Neural cell (in vitro differentiated cells): ENCODE results near the gene LCNL1. TPM values are rescaled to one million over a fixed set of nuclear protein-coding genes. Genes with fewer than 3 reads are reported as not detected.

ENCODE experiments used
- polyA plus RNA-seq: library from polyadenylated mRNA; depleted of rRNA; stranded (reverse); fragments of >200 nt; gene quantifications from 2 replicates; pipeline ENCODE4 v1.2.3, GENCODE V29; 2014

The LCNL1 gene
- polyA plus RNA-seq, 1 donor from 2014 or later = not detected

Other genes starting within 250 kb of the LCNL1 start
- gene LCN10, start 240.1 kb upstream of the LCNL1 start, polyA plus RNA-seq = not detected in 2 replicates
- not detected in 2 replicates for gene LCN6, start 234.5 kb upstream of the LCNL1 start, polyA plus RNA-seq
- gene LCN8, start 224.8 kb upstream of the LCNL1 start, polyA plus RNA-seq = not detected in 2 replicates
- gene LCN15, start 218.5 kb upstream of the LCNL1 start, polyA plus RNA-seq = not detected in 2 replicates
- 30.1 and 33.1 TPM in 2 replicates for gene TMEM141, start 191.6 kb upstream of the LCNL1 start, polyA plus RNA-seq
- 5.5 and 8.8 TPM in 2 replicates for gene CCDC183, start 186.7 kb upstream of the LCNL1 start, polyA plus RNA-seq
- 46.4 and 58.8 TPM in 2 replicates for gene RABL6, start 175.0 kb upstream of the LCNL1 start, polyA plus RNA-seq
- 1.5 TPM in 2 replicates for gene AJM1, start 140.5 kb upstream of the LCNL1 start, polyA plus RNA-seq
- 279 and 293 TPM in 2 replicates for gene PHPT1, start 133.6 kb upstream of the LCNL1 start, polyA plus RNA-seq
- 13.1 and 23.6 TPM in 2 replicates for gene MAMDC4, start 130.6 kb upstream of the LCNL1 start, polyA plus RNA-seq
- 613 and 677 TPM in 2 replicates for gene EDF1, start 116.7 kb upstream of the LCNL1 start, polyA plus RNA-seq
- gene TRAF2, start 96.5 kb upstream of the LCNL1 start, polyA plus RNA-seq = 14.6 and 21.5 TPM in 2 replicates
- 138 and 148 TPM in 2 replicates for gene FBXW5, start 38.3 kb upstream of the LCNL1 start, polyA plus RNA-seq
- not detected in 2 replicates for gene C8G, start 37.8 kb upstream of the LCNL1 start, polyA plus RNA-seq
- 2.9 TPM in 1 of 2 replicates, not detected in the other for gene LCN12, start 30.7 kb upstream of the LCNL1 start, polyA plus RNA-seq
- gene PTGDS, start 5.5 kb upstream of the LCNL1 start, polyA plus RNA-seq = 2.0 TPM in 1 of 2 replicates, not detected in the other
- 276 and 346 TPM in 2 replicates for gene PAXX, start 9.4 kb downstream of the LCNL1 start, polyA plus RNA-seq
- not detected in 2 replicates for gene CLIC3, start 13.6 kb downstream of the LCNL1 start, polyA plus RNA-seq
- 30.6 and 52.0 TPM in 2 replicates for gene ABCA2, start 45.2 kb downstream of the LCNL1 start, polyA plus RNA-seq
- 0.56 and 0.69 TPM in 2 replicates for gene FUT7, start 49.1 kb downstream of the LCNL1 start, polyA plus RNA-seq
- 161 and 162 TPM in 2 replicates for gene NPDC1, start 63.2 kb downstream of the LCNL1 start, polyA plus RNA-seq
- gene ENTPD2, start 71.1 kb downstream of the LCNL1 start, polyA plus RNA-seq = not detected in 2 replicates
- 0.22 and 0.96 TPM in 2 replicates for gene SAPCD2, start 87.6 kb downstream of the LCNL1 start, polyA plus RNA-seq
- 0.21 and 0.36 TPM in 2 replicates for gene UAP1L1, start 94.5 kb downstream of the LCNL1 start, polyA plus RNA-seq
- gene MAN1B1, start 104.0 kb downstream of the LCNL1 start, polyA plus RNA-seq = 72.0 and 90.9 TPM in 2 replicates
- gene DPP7, start 131.7 kb downstream of the LCNL1 start, polyA plus RNA-seq = 23.3 and 43.3 TPM in 2 replicates
- 0.58 and 0.68 TPM in 2 replicates for gene GRIN1, start 156.2 kb downstream of the LCNL1 start, polyA plus RNA-seq
- gene LRRC26, start 187.1 kb downstream of the LCNL1 start, polyA plus RNA-seq = 2.2 and 3.2 TPM in 2 replicates
- not detected in 2 replicates for gene TMEM210, start 189.1 kb downstream of the LCNL1 start, polyA plus RNA-seq
- 38.1 and 47.2 TPM in 2 replicates for gene ANAPC2, start 205.6 kb downstream of the LCNL1 start, polyA plus RNA-seq
- 170 and 195 TPM in 2 replicates for gene SSNA1, start 205.7 kb downstream of the LCNL1 start, polyA plus RNA-seq
- gene TPRN, start 217.7 kb downstream of the LCNL1 start, polyA plus RNA-seq = 8.1 TPM in 2 replicates
- gene TMEM203, start 222.7 kb downstream of the LCNL1 start, polyA plus RNA-seq = 61.1 and 66.7 TPM in 2 replicates
- gene NDOR1, start 222.7 kb downstream of the LCNL1 start, polyA plus RNA-seq = 8.8 and 18.2 TPM in 2 replicates
- gene RNF208, start 239.2 kb downstream of the LCNL1 start, polyA plus RNA-seq = 1.2 and 1.5 TPM in 2 replicates
- gene CYSRT1, start 242.2 kb downstream of the LCNL1 start, polyA plus RNA-seq = 1.3 and 3.3 TPM in 2 replicates
- 0.26 TPM in 1 of 2 replicates, not detected in the other for gene RNF224, start 244.5 kb downstream of the LCNL1 start, polyA plus RNA-seq
- gene SLC34A3, start 247.9 kb downstream of the LCNL1 start, polyA plus RNA-seq = 0.12 and 0.27 TPM in 2 replicates